Pancreas (tissue), 10 donors: ENCODE measurements around the gene EXOC4. TPM values are rescaled to one million over a fixed set of nuclear protein-coding genes. Genes with fewer than 3 reads are reported as not detected.
A peak's percentile ranks its signal among the peaks of the same experiment; 100 is the strongest.

ENCODE experiments used
- ATAC-seq, 4 donors: fragments of 200-7000 bp; cut with Tn5 transposase; one replicate each; pipeline versions ENCODE4 v1.8.0 to v1.9.1; 2020; ENCODE audit warnings: mild to moderate bottlenecking in 4 of 4, moderate library complexity in 4 of 4
- DNase-seq, 6 donors: peaks; one replicate each; pipeline ENCODE4 v3.0.0-alpha.2; 2020
- FAIRE-seq: peaks from 2 replicates; lab custom pipeline; 2012; peaks lifted over from hg19 to GRCh38; lab: Jason Lieb, UNC
- H3K27ac ChIP-seq, 4 donors: fragments of 200-600 bp; sonication (generic); 1 replicate in 3 of 4; 2 replicates in 1 of 4; pipeline versions ENCODE4 v1.5.0 to v1.8.0; 2020
- H3K27me3 ChIP-seq, 4 donors: fragments of 200-600 bp; one replicate each; pipeline ENCODE4 v1.8.0; 2021
- H3K36me3 ChIP-seq, 3 donors: fragments of 200-600 bp; sonication (generic) in 1 of 3; one replicate each; pipeline versions ENCODE4 v1.5.0 to v1.8.0; 2020 to 2021
- H3K4me1 ChIP-seq, 3 donors: fragments of 200-600 bp; one replicate each; pipeline ENCODE4 v1.8.0; 2021
- H3K4me3 ChIP-seq, 4 donors: fragments of 200-600 bp; sonication (generic) in 2 of 4; one replicate each; pipeline versions ENCODE4 v1.5.0 to v1.8.0; 2020 to 2021
- H3K9me3 ChIP-seq, 4 donors: fragments of 200-600 bp; one replicate each; pipeline ENCODE4 v1.8.0; 2021
- WGBS, 2 donors: extraction: QIAGEN DNeasy Blood & Tissue Kit; methylation state at CpG; one replicate each; pipeline ENCODE4 v1.1.7; 2013; 5-methylcytosine and 5-hydroxymethylcytosine counted together
- intact Hi-C, 3 donors: fragments of 100-400 bp; cut with DNase I; formaldehyde crosslinking; loops; one replicate each; pipeline versions ENCODE4 v1.11.1 to v1.14.2; 2022
- polyA plus RNA-seq, 2 donors: library from polyadenylated mRNA; stranded (reverse); fragments of 200-250 nt; gene quantifications; one replicate each; pipeline ENCODE4 v1.2.3, GENCODE V29; 2013
- total RNA-seq, 6 donors: library from RNA; stranded (reverse); fragmentation: NEBNext Ultra II Directional in 4 of 6; extraction: Animal tissue kit (Norgen Biotek cat#: 25700) in 4 of 6; gene quantifications; one replicate each; pipeline versions ENCODE4 v1.2.1 to v1.2.4, GENCODE V29; 2021 to 2023
- TF ChIP-seq, protein P1 (sequence below), 4 donors: fragments of 200-600 bp; sonication (generic) in 3 of 4; IDR thresholded peaks; one replicate each; pipeline versions ENCODE4 v1.5.0 to v1.8.0; 2021; ENCODE audit warnings: antibody characterized with exemption in 4 of 4
- donor health status: healthy with polysubstance abuse.
- donor health status: DM: no; HTN: no; CAD: no; lungs with moderate emphysema.
- donor health status: DM: no; HTN: no; CAD: no.
- donor health status: control.
- donor health status: control.
- donor health status: Bipolar disorder and iron deficiency.
- donor health status: DM: yes; HTN: yes; CAD: no.
- donor health status: DM: no; HTN: no; CAD: no.
- donor health status: DM: no; HTN: no; CAD: no.
- donor health status: DM: yes; HTN: yes; CAD: no.

EXOC4 gene
- total and polyA plus RNA-seq, 8 donors, result 13.4 to 81.2 (median 53.8) TPM

DNA sequence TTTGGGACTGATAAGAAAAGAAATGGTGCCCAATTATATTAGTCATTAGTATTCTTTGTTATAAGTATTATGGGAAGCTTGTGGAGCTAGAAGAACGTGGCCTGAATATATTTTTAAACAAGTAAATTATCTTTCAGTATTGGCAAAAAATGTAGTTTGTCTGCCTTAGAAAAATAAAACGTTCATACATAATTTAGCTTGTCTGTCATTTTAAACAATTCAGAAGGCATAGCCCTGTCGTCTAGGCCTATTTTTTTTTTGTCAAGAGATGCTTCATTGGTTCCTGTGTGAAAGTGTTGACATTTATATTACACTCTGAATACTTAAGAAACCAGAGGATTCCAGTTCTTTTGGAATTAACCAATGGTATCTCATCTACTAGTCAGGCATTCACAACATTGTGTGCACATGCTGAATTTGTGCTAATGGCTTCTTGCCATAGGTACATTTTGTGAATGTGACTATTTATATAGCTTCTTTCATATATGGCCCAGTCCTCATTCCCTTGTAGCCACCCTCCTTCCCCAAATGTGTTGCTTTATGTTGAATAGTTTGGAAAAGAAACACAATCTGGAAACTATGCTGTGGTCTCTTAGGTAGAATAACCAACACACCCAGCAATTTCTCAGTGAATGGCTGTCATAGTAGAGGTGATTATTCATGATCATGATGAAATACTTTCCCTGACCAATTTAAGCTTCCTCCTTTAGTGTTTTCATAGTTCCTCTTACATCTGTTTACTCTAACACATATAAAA is 435.8 kb downstream of the EXOC4 start:
- intact Hi-C loops, result no loop called here
- H3K27ac ChIP-seq, result no peak overlapping the region
- H3K4me3 ChIP-seq, result no peak overlapping the region
- TF ChIP-seq, protein P1, sequence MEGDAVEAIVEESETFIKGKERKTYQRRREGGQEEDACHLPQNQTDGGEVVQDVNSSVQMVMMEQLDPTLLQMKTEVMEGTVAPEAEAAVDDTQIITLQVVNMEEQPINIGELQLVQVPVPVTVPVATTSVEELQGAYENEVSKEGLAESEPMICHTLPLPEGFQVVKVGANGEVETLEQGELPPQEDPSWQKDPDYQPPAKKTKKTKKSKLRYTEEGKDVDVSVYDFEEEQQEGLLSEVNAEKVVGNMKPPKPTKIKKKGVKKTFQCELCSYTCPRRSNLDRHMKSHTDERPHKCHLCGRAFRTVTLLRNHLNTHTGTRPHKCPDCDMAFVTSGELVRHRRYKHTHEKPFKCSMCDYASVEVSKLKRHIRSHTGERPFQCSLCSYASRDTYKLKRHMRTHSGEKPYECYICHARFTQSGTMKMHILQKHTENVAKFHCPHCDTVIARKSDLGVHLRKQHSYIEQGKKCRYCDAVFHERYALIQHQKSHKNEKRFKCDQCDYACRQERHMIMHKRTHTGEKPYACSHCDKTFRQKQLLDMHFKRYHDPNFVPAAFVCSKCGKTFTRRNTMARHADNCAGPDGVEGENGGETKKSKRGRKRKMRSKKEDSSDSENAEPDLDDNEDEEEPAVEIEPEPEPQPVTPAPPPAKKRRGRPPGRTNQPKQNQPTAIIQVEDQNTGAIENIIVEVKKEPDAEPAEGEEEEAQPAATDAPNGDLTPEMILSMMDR (IDR thresholded peaks at IDR 0.05), result no peak
- H3K9me3 ChIP-seq, result no peaks in the 10 kb centered on the region
- H3K4me1 ChIP-seq, result peaks cover 0 to 1% (median 0%) of the 10 kb centered on the region in 3 donors
- FAIRE-seq (no peak), ATAC-seq (peak in 2 of 4 donors; percentile 48 to 76), DNase-seq (no peak)
- H3K27me3 ChIP-seq, result no peaks in the 10 kb centered on the region
- no peaks in the 10 kb centered on the region for H3K36me3 ChIP-seq
- WGBS, 2 donors, result 83 to 88% methylated on average over 3 of the region's 3 CpGs

DNA sequence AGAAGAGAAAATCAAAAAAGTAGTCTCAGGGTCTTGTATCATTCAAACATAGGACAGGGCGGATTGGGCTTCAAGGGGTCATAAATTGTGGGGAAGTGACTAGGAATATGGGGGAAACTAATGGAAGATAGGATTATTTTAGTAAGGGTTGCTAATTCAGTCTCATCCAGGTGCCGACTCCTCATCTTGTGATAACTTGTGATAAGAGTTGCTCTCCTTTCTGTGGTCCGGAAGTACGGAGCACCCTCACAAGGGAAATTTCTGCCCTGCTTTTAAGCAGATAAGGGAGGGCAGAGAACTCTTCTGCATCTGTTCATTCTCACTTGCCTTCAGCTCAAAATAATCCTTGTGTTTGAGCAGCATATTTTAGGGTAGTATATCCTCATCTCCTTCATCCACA is 437.9 kb downstream of the EXOC4 start:
- 90 to 93% methylated on average over 4 of the region's 4 CpGs for WGBS, 2 donors
- ATAC-seq (no peak), FAIRE-seq (no peak), DNase-seq (no peak)
- intact Hi-C loops, result no loop called here
- no peaks in the 10 kb centered on the region for H3K4me1 ChIP-seq
- H3K27ac ChIP-seq, result no peak overlapping the region
- H3K36me3 ChIP-seq, result no peaks in the 10 kb centered on the region
- no peak overlapping the region for H3K4me3 ChIP-seq
- H3K9me3 ChIP-seq, result no peaks in the 10 kb centered on the region
- no peaks in the 10 kb centered on the region for H3K27me3 ChIP-seq
- TF ChIP-seq, protein P1 (IDR thresholded peaks at IDR 0.05), result no peak

DNA sequence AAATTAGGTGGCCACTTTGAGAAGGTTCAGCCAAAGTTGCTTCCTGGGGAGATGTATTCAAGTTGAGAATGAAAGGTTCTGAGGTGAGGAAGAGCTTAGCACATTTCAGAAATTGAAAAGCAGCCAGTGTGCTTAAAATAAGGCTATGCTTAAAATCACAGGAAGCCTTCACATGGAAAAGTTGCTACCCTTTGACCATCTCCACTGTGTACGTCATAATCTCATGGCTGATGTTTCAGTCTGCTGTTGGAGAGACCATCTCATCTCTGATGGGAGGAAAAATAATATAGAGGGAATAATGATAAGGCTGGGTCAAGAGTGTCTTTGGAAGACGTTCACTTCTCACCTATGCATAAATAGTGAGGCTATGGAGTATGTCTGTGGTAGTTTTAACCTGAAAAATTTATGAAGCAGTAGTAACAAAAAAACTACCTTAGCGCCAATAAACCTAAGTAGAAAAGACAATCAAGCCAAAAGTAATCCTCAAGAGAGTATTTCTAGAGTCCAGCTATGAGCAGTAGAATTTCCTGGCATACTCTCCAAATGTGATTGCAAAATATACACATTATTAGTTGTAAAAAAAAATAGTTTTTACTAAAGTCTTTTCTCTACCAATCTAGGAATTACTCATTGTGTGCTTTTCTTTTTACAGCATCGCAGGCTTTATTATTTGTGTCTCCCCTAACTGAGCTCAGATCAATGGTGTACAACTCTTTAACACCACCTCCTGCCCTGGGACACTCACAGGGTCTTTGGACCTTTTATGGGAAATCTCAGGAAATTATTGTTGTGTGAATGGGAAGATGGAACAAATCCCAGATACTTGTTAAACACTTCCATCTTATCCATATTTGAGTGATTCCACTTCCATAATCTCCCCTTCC is 439.1 kb downstream of the EXOC4 start:
- Histone ChIP-seq H3K4me1 (no peaks in the 10 kb centered on the region), H3K27ac (no peak overlapping the region), H3K36me3 (no peaks in the 10 kb centered on the region), H3K9me3 (no peaks in the 10 kb centered on the region), H3K27me3 (no peaks in the 10 kb centered on the region), H3K4me3 (no peak overlapping the region)
- FAIRE-seq (no peak), DNase-seq (no peak), ATAC-seq (no peak)
- intact Hi-C loops, result no loop called here
- TF ChIP-seq, protein P1 (IDR thresholded peaks at IDR 0.05), result no peak
- 80 to 93% methylated on average over 4 of the region's 4 CpGs for WGBS, 2 donors

DNA sequence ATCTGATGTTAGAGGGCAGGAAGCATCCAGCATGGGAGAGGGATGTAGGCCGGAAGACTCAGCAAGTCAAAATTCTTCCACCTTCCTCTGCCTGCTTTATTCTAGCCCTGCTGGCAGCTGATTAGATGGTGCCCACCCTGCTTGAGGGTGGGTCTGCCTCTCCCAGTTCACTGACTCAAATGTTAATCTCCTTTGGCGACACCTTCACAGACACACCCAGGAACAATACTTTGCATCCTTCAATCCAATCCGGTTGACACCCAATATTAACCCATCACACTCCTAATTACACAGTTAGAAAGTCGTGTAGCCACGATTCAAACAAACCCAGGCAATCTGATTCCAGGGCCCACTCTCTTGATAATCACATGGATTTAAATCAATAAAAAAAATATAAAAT is 440.4 kb downstream of the EXOC4 start:
- no peak for DNase-seq
- no peak overlapping the region for H3K27ac ChIP-seq
- no peak overlapping the region for H3K4me3 ChIP-seq
- no peak for FAIRE-seq
- H3K4me1 ChIP-seq, result no peaks in the 10 kb centered on the region
- 93 to 97% methylated on average over 5 of the region's 5 CpGs for WGBS, 2 donors
- TF ChIP-seq, protein P1 (IDR thresholded peaks at IDR 0.05), result no peak
- no peak for ATAC-seq
- no peaks in the 10 kb centered on the region for H3K9me3 ChIP-seq
- H3K27me3 ChIP-seq, result no peaks in the 10 kb centered on the region
- intact Hi-C loops, result no loop called here
- H3K36me3 ChIP-seq, result no peaks in the 10 kb centered on the region
